ENCODE measurements around the gene GP9. TPM values are rescaled to one million over a fixed set of nuclear protein-coding genes. Genes with fewer than 3 reads are reported as not detected.

Gene GP9
- total and polyA plus RNA-seq, 9 of the 15 experiments (the other 6 are each of a cell fraction or from before 2014, with no cell fraction given) = not detected

- TF ChIP-seq, protein P1, sequence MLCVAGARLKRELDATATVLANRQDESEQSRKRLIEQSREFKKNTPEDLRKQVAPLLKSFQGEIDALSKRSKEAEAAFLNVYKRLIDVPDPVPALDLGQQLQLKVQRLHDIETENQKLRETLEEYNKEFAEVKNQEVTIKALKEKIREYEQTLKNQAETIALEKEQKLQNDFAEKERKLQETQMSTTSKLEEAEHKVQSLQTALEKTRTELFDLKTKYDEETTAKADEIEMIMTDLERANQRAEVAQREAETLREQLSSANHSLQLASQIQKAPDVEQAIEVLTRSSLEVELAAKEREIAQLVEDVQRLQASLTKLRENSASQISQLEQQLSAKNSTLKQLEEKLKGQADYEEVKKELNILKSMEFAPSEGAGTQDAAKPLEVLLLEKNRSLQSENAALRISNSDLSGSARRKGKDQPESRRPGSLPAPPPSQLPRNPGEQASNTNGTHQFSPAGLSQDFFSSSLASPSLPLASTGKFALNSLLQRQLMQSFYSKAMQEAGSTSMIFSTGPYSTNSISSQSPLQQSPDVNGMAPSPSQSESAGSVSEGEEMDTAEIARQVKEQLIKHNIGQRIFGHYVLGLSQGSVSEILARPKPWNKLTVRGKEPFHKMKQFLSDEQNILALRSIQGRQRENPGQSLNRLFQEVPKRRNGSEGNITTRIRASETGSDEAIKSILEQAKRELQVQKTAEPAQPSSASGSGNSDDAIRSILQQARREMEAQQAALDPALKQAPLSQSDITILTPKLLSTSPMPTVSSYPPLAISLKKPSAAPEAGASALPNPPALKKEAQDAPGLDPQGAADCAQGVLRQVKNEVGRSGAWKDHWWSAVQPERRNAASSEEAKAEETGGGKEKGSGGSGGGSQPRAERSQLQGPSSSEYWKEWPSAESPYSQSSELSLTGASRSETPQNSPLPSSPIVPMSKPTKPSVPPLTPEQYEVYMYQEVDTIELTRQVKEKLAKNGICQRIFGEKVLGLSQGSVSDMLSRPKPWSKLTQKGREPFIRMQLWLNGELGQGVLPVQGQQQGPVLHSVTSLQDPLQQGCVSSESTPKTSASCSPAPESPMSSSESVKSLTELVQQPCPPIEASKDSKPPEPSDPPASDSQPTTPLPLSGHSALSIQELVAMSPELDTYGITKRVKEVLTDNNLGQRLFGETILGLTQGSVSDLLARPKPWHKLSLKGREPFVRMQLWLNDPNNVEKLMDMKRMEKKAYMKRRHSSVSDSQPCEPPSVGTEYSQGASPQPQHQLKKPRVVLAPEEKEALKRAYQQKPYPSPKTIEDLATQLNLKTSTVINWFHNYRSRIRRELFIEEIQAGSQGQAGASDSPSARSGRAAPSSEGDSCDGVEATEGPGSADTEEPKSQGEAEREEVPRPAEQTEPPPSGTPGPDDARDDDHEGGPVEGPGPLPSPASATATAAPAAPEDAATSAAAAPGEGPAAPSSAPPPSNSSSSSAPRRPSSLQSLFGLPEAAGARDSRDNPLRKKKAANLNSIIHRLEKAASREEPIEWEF (CRISPR knock-in tag; IDR thresholded peaks at IDR 0.05) = peak; percentile 80; the same call in 1 of the 2 replicates
- TF ChIP-seq ZBTB40 (IDR thresholded peaks at IDR 0.05) (no peak), ZBTB40 (CRISPR knock-in tag; IDR thresholded peaks at IDR 0.05) (no peak), GABPB2 (CRISPR knock-in tag; conservative IDR thresholded peaks at IDR 0.05) (no peak), ARID2 (IDR thresholded peaks at IDR 0.05) (no peak), MED1 (CRISPR knock-in tag; IDR thresholded peaks at IDR 0.05; ENCODE audit: borderline replicate concordance) (no peak), ZKSCAN1 (IDR thresholded peaks at IDR 0.05; ENCODE audit: low read depth, low read length) (0 out of 2 replicates have a peak, but pooled peaks have one; percentile 32)
- TF ChIP-seq, protein P2, sequence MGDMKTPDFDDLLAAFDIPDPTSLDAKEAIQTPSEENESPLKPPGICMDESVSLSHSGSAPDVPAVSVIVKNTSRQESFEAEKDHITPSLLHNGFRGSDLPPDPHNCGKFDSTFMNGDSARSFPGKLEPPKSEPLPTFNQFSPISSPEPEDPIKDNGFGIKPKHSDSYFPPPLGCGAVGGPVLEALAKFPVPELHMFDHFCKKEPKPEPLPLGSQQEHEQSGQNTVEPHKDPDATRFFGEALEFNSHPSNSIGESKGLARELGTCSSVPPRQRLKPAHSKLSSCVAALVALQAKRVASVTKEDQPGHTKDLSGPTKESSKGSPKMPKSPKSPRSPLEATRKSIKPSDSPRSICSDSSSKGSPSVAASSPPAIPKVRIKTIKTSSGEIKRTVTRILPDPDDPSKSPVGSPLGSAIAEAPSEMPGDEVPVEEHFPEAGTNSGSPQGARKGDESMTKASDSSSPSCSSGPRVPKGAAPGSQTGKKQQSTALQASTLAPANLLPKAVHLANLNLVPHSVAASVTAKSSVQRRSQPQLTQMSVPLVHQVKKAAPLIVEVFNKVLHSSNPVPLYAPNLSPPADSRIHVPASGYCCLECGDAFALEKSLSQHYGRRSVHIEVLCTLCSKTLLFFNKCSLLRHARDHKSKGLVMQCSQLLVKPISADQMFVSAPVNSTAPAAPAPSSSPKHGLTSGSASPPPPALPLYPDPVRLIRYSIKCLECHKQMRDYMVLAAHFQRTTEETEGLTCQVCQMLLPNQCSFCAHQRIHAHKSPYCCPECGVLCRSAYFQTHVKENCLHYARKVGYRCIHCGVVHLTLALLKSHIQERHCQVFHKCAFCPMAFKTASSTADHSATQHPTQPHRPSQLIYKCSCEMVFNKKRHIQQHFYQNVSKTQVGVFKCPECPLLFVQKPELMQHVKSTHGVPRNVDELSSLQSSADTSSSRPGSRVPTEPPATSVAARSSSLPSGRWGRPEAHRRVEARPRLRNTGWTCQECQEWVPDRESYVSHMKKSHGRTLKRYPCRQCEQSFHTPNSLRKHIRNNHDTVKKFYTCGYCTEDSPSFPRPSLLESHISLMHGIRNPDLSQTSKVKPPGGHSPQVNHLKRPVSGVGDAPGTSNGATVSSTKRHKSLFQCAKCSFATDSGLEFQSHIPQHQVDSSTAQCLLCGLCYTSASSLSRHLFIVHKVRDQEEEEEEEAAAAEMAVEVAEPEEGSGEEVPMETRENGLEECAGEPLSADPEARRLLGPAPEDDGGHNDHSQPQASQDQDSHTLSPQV (IDR thresholded peaks at IDR 0.05) = peak; percentile 52
Measured at GRCh38 chr3:129054605-129055104, 5.9 kb upstream of the GP9 start (continued).
